LNCaP clone FGC (cell line): ENCODE data around the gene PLEKHM3.

Source experiments
- DNase-seq: peaks from one replicate; pipeline ENCODE4 v3.0.0-alpha.2; 2011; ENCODE audit warnings: low read depth
- H3K4me3 ChIP-seq: 2 replicates; pipeline ENCODE4 v1.5.1; 2011; ENCODE audit warnings: mild to moderate bottlenecking, low read depth, low read length, control low read depth
- CTCF ChIP-seq: IDR thresholded peaks from 2 replicates; pipeline ENCODE4 v1.5.1; 2012; ENCODE audit warnings: mild to moderate bottlenecking; ENCODE audit not compliant: control insufficient read depth, insufficient read depth; ENCODE audit errors: extremely low read depth

PLEKHM3 gene

GRCh38 chr2:208046686-208047085, 21.4 kb upstream of the PLEKHM3 start:
- DNase-seq, result no peak
- no peak overlapping the region for H3K4me3 ChIP-seq
- no peak for TF ChIP-seq CTCF

- TF ChIP-seq CTCF, result no peak
Measured at GRCh38 chr2:208042450-208042849, 17.1 kb upstream of the PLEKHM3 start.

GRCh38 chr2:208042041-208042440, 16.7 kb upstream of the PLEKHM3 start:
- no peak for DNase-seq
- no peak for TF ChIP-seq CTCF
- H3K4me3 ChIP-seq, result no peak overlapping the region

More at GRCh38 chr2:208042450-208042849, 17.1 kb upstream of the PLEKHM3 start:
- H3K4me3 ChIP-seq, result no peak overlapping the region
- no peak for DNase-seq

- DNase-seq, result no peak
- peak; percentile 59 for TF ChIP-seq CTCF
- H3K4me3 ChIP-seq, result no peak overlapping the region
Measured at GRCh38 chr2:208040199-208041171, 15.2 kb upstream of the PLEKHM3 start.

- H3K4me3 ChIP-seq, result no peak overlapping the region
- TF ChIP-seq CTCF, result no peak
- DNase-seq, result no peak
Measured at GRCh38 chr2:208039376-208040110, 14.2 kb upstream of the PLEKHM3 start.

- TF ChIP-seq CTCF, result no peak
- no peak overlapping the region for H3K4me3 ChIP-seq
- no peak for DNase-seq
Measured at GRCh38 chr2:208037564-208038487, 12.5 kb upstream of the PLEKHM3 start.
